OCI-LY7 (cell line): ENCODE results near the gene DTX4. TPM values are rescaled to one million over a fixed set of nuclear protein-coding genes. Genes with fewer than 3 reads are reported as not detected.

Experiments
- BruUV-seq: library from RNA; stranded (reverse); fragments of 400-500 nt; replicated peaks from 2 replicates; lab custom pipeline; 2021; lab: Mats Ljungman, UMichigan
- CTCF ChIA-PET: fragments of 300-600 bp; sonication (Branson Sonifier 250); formaldehyde crosslinking; loops from one replicate; lab custom pipeline; 2022; ENCODE audit warnings: antibody characterized with exemption; ENCODE audit not compliant: unreplicated experiment; lab: Charles Lee
- POLR2A ChIA-PET: fragments of 300-600 bp; sonication (Branson Sonifier 250); formaldehyde crosslinking; loops from one replicate; lab custom pipeline; 2022; ENCODE audit warnings: antibody characterized with exemption; lab: Charles Lee
- DNase-seq: peaks from one replicate; pipeline ENCODE4 v3.0.0-alpha.2; 2015; ENCODE audit warnings: low spot score
- H2AFZ ChIP-seq: fragments of 200-600 bp; sonication (generic), shearing (Covaris generic); 2 replicates; pipeline ENCODE4 v1.6.1; 2014; ENCODE audit warnings: mild to moderate bottlenecking, antibody characterized with exemption, low read length, moderate library complexity
- H3K27ac ChIP-seq: fragments of 200-600 bp; sonication (generic); 2 replicates; pipeline ENCODE4 v1.5.1; 2014; ENCODE audit warnings: mixed run types, low read depth, mild to moderate bottlenecking, moderate library complexity, low read length, inconsistent platforms; ENCODE audit not compliant: poor library complexity, severe bottlenecking
- H3K36me3 ChIP-seq: fragments of 200-600 bp; sonication (generic); 2 replicates; pipeline ENCODE4 v1.6.1; 2014; ENCODE audit warnings: mild to moderate bottlenecking, antibody characterized with exemption, low read length, moderate library complexity, mixed read lengths; ENCODE audit not compliant: insufficient read depth
- H3K4me1 ChIP-seq: fragments of 200-600 bp; sonication (generic); 2 replicates; pipeline ENCODE4 v1.5.1; 2014; ENCODE audit warnings: mild to moderate bottlenecking, low read length; ENCODE audit not compliant: insufficient read depth, poor library complexity, severe bottlenecking
- H3K4me2 ChIP-seq: fragments of 200-600 bp; sonication (generic); 2 replicates; pipeline ENCODE4 v1.6.1; 2014; ENCODE audit warnings: mild to moderate bottlenecking, low read length
- H3K4me3 ChIP-seq: fragments of 200-600 bp; sonication (generic); 2 replicates; pipeline ENCODE4 v1.5.1; 2014; ENCODE audit warnings: mild to moderate bottlenecking, low read depth, low read length; ENCODE audit not compliant: poor library complexity, severe bottlenecking
- H3K79me2 ChIP-seq: fragments of 200-600 bp; sonication (generic); 2 replicates; pipeline ENCODE4 v1.6.1; 2016; ENCODE audit warnings: low read depth, mild to moderate bottlenecking, low read length, moderate library complexity, mixed read lengths; ENCODE audit not compliant: insufficient read depth
- H3K9me2 ChIP-seq: fragments of 200-600 bp; sonication (generic); 2 replicates; pipeline ENCODE4 v1.6.1; 2016; ENCODE audit warnings: mild to moderate bottlenecking, low read length, mixed read lengths; ENCODE audit not compliant: insufficient read depth
- H3K9me3 ChIP-seq: fragments of 200-600 bp; sonication (generic); 2 replicates; pipeline ENCODE4 v1.6.1; 2014; ENCODE audit warnings: mild to moderate bottlenecking, mixed run types, low read length, mixed read lengths
- H4K20me1 ChIP-seq: fragments of 200-600 bp; sonication (generic); 2 replicates; pipeline ENCODE4 v1.6.1; 2014; ENCODE audit warnings: mild to moderate bottlenecking, antibody characterized with exemption, low read length, moderate library complexity, mixed read lengths; ENCODE audit not compliant: insufficient read depth
- EZH2phosphoT487 ChIP-seq: fragments of 200-600 bp; sonication (generic); IDR thresholded peaks from 2 replicates; pipeline ENCODE4 v1.6.1; 2018; ENCODE audit warnings: low read depth, borderline replicate concordance, mild to moderate bottlenecking, mixed run types, antibody characterized with exemption, low read length, moderate library complexity, mixed read lengths
- intact Hi-C: fragments of 100-400 bp; cut with micrococcal nuclease; formaldehyde crosslinking; loops from one replicate; pipeline ENCODE4 v1.10.0; 2022; ENCODE audit not compliant: unreplicated experiment
- total RNA-seq, 2 experiments: library from RNA; depleted of rRNA in 1 of 2; stranded (reverse); fragments of >200 nt in 1 of 2; shearing (Covaris generic) in 1 of 2; gene quantifications; 2 replicates each; pipeline ENCODE4 v1.2.3, GENCODE V29; 2014 to 2022
- TF ChIP-seq, protein P1 (sequence below): fragments of 200-600 bp; sonication (generic); conservative IDR thresholded peaks from 2 replicates; pipeline ENCODE4 v1.5.1; 2014; ENCODE audit warnings: mild to moderate bottlenecking, antibody characterized with exemption, low read length, moderate library complexity, mixed read lengths

The DTX4 gene
- total RNA-seq, 2 experiments from 2014 or later: 1.4 to 9.9 TPM

DNA sequence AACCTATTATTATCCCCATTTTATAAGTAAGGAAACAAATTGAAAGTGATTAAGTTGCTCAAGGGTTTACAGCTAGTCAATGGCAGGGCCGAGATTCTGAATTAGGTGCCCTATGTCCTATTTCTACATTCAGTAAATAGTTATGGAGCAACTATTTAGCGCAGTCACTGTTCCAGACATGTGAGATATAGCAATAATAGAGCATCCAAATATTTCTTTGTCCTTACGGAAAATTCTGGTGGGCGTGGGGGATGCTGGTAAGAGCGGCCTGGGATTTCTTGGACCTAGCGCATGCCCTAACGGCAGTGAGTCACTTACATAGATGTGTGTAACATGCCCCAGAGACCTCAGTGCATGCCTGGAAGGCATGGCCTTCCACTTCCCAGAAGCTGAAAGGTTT, 4.4 kb downstream of the DTX4 start:
- intact Hi-C loops: no loop called here

GRCh38 chr11:59178402-59178801, 6.5 kb downstream of the DTX4 start:
- no peak for TF ChIP-seq EZH2phosphoT487
- TF ChIP-seq, protein P1, sequence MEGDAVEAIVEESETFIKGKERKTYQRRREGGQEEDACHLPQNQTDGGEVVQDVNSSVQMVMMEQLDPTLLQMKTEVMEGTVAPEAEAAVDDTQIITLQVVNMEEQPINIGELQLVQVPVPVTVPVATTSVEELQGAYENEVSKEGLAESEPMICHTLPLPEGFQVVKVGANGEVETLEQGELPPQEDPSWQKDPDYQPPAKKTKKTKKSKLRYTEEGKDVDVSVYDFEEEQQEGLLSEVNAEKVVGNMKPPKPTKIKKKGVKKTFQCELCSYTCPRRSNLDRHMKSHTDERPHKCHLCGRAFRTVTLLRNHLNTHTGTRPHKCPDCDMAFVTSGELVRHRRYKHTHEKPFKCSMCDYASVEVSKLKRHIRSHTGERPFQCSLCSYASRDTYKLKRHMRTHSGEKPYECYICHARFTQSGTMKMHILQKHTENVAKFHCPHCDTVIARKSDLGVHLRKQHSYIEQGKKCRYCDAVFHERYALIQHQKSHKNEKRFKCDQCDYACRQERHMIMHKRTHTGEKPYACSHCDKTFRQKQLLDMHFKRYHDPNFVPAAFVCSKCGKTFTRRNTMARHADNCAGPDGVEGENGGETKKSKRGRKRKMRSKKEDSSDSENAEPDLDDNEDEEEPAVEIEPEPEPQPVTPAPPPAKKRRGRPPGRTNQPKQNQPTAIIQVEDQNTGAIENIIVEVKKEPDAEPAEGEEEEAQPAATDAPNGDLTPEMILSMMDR: no peak
- Histone ChIP-seq H2AFZ (no peak overlapping the region), H3K9me3 (0 out of 2 replicates have a peak, but pooled peaks cover 9% of the 10 kb centered on the region), H3K4me1 (peaks cover under 1% of the 10 kb centered on the region), H3K27ac (no peak overlapping the region), H3K4me3 (no peak overlapping the region), H3K79me2 (no peaks in the 10 kb centered on the region), H3K4me2 (no peak overlapping the region), H4K20me1 (no peaks in the 10 kb centered on the region), H3K36me3 (no peaks in the 10 kb centered on the region; the same call in 1 of the 2 replicates), H3K9me2 (no peaks in the 10 kb centered on the region)
- DNase-seq: no peak
- intact Hi-C loops: no loop called here
- CTCF ChIA-PET: no interaction called here
- POLR2A ChIA-PET: no interaction called here
- BruUV-seq: no TSS peak

More for the DNA sequence above, 4.4 kb downstream of the DTX4 start:
- no peak overlapping the region for H3K27ac ChIP-seq
- BruUV-seq: no TSS peak
- H2AFZ ChIP-seq: no peak overlapping the region
- H3K4me1 ChIP-seq: peaks cover 11% of the 10 kb centered on the region
- H3K4me2 ChIP-seq: no peak overlapping the region
- no peak for TF ChIP-seq EZH2phosphoT487
- TF ChIP-seq, protein P1: no peak
- ChIA-PET POLR2A (no interaction called here), CTCF (no interaction called here)
- no peak for DNase-seq
- H3K9me3 ChIP-seq: 0 out of 2 replicates have a peak, but pooled peaks cover 9% of the 10 kb centered on the region
- no peak overlapping the region for H3K4me3 ChIP-seq
- H4K20me1 ChIP-seq: no peaks in the 10 kb centered on the region
- no peaks in the 10 kb centered on the region for H3K36me3 ChIP-seq
- no peaks in the 10 kb centered on the region for H3K79me2 ChIP-seq
- no peaks in the 10 kb centered on the region for H3K9me2 ChIP-seq

GRCh38 chr11:59179121-59179520, 7.2 kb downstream of the DTX4 start:
- 0 out of 2 replicates have a peak, but pooled peaks cover 9% of the 10 kb centered on the region for H3K9me3 ChIP-seq
- intact Hi-C loops: no loop called here
- ChIA-PET CTCF (no interaction called here), POLR2A (no interaction called here)
- no peaks in the 10 kb centered on the region; the same call in 1 of the 2 replicates for H3K36me3 ChIP-seq
- H3K4me1 ChIP-seq: peaks cover 6% of the 10 kb centered on the region
- H3K27ac ChIP-seq: no peak overlapping the region
- no peaks in the 10 kb centered on the region for H4K20me1 ChIP-seq
- no peaks in the 10 kb centered on the region for H3K9me2 ChIP-seq
- TF ChIP-seq, protein P1: no peak
- TF ChIP-seq EZH2phosphoT487: no peak
- no peak overlapping the region for H2AFZ ChIP-seq
- H3K4me2 ChIP-seq: no peak overlapping the region
- no peak for DNase-seq
- H3K79me2 ChIP-seq: no peaks in the 10 kb centered on the region
- no TSS peak for BruUV-seq
- no peak overlapping the region for H3K4me3 ChIP-seq
